GM12878 (cell line): ENCODE measurements around the gene KLHL18. TPM values are rescaled to one million over a fixed set of nuclear protein-coding genes. Genes with fewer than 3 reads are reported as not detected.
"Not testable (repeated sequence)": the region's sequence is repeated elsewhere in the genome, so short reads cannot be mapped to it uniquely, and the experiment has no call there.

Experiments used
- ATAC-seq: fragments of 200-7000 bp; cut with Tn5 transposase; 3 replicates; pipeline ENCODE4 v1.9.1; 2020; ENCODE audit warnings: mild to moderate bottlenecking, moderate library complexity
- BruUV-seq: library from RNA; stranded (reverse); fragments of 400-500 nt; replicated peaks from 2 replicates; lab custom pipeline; 2021; lab: Mats Ljungman, UMichigan
- CTCF ChIA-PET: fragments of 300-600 bp; sonication (Branson Sonifier 250); formaldehyde crosslinking; extraction: SDS; loops from one replicate; lab custom pipeline; 2021; ENCODE audit warnings: inconsistent platforms; lab: Yijun Ruan, JAX
- POLR2A ChIA-PET: fragments of 350-600 bp; formaldehyde crosslinking; extraction: SDS; loops from one replicate; lab custom pipeline; 2021; ENCODE audit warnings: inconsistent platforms; lab: Charles Lee
- RAD21 ChIA-PET: fragments of 300-600 bp; sonication (Branson Sonifier 250); formaldehyde crosslinking; loops from one replicate; lab custom pipeline; 2023; ENCODE audit warnings: antibody characterized with exemption; ENCODE audit not compliant: unreplicated experiment; lab: Charles Lee
- SMC1A ChIA-PET: fragments of 300-600 bp; sonication (Branson Sonifier 250); formaldehyde crosslinking; loops from one replicate; lab custom pipeline; 2023; ENCODE audit not compliant: unreplicated experiment, uncharacterized antibody; lab: Charles Lee
- DNase-seq: peaks from one replicate; pipeline ENCODE4 v3.0.0-alpha.2; 2011; ENCODE audit warnings: low read depth, low spot score
- FAIRE-seq: peaks from 3 replicates; lab custom pipeline; 2011; peaks lifted over from hg19 to GRCh38; lab: Jason Lieb, UNC
- H2AFZ ChIP-seq: 2 replicates; pipeline ENCODE4 v1.6.0; 2011; ENCODE audit warnings: low read depth, low read length, control low read depth; ENCODE audit not compliant: control insufficient read depth
- H3K27ac ChIP-seq: 2 replicates; pipeline ENCODE4 v1.5.1; 2011; ENCODE audit warnings: control low read depth; ENCODE audit not compliant: control insufficient read depth, insufficient read depth
- H3K27me3 ChIP-seq, 2 experiments: replicated peaks in 1 of 2; 2 replicates each; pipeline versions ENCODE4 v1.6.0 to v1.6.1; 2011; ENCODE audit warnings: low read length in 1 of 2; ENCODE audit not compliant: control insufficient read depth in 2 of 2, insufficient read depth in 2 of 2
- H3K36me3 ChIP-seq, 2 experiments: 2 replicates each; pipeline ENCODE4 v1.5.1; 2011; ENCODE audit warnings: low read length in 1 of 2; ENCODE audit not compliant: control insufficient read depth in 2 of 2, insufficient read depth in 2 of 2
- H3K4me1 ChIP-seq: 2 replicates; pipeline ENCODE4 v1.6.1; 2011; ENCODE audit warnings: mild to moderate bottlenecking, low read length, moderate library complexity, mixed read lengths; ENCODE audit not compliant: control insufficient read depth, insufficient read depth
- H3K4me2 ChIP-seq: 2 replicates; pipeline ENCODE4 v1.6.0; 2011; ENCODE audit warnings: control low read depth; ENCODE audit not compliant: control insufficient read depth, insufficient read depth
- H3K4me3 ChIP-seq: fragments of 200-600 bp; sonication (generic); 2 replicates; pipeline ENCODE4 v1.5.1; 2016
- H3K79me2 ChIP-seq: 2 replicates; pipeline ENCODE4 v1.6.0; 2011; ENCODE audit warnings: low read length; ENCODE audit not compliant: control insufficient read depth, insufficient read depth
- H3K9ac ChIP-seq: 2 replicates; pipeline ENCODE4 v1.8.0; 2011; ENCODE audit warnings: low read length, control low read depth, mixed read lengths; ENCODE audit not compliant: control insufficient read depth, insufficient read depth
- H3K9me3 ChIP-seq: replicated peaks from 3 replicates; pipeline ENCODE4 v1.5.1; 2011; ENCODE audit warnings: mild to moderate bottlenecking, low read length; ENCODE audit not compliant: control insufficient read depth, insufficient read depth
- H4K20me1 ChIP-seq: 2 replicates; pipeline ENCODE4 v1.6.0; 2011; ENCODE audit not compliant: control insufficient read depth, insufficient read depth
- RAD21 ChIP-seq: IDR thresholded peaks from 2 replicates; pipeline ENCODE4 v1.6.1; 2011; ENCODE audit warnings: mild to moderate bottlenecking, low read depth, low read length, moderate library complexity; ENCODE audit not compliant: insufficient read depth
- SMC3 ChIP-seq: IDR thresholded peaks from 2 replicates; pipeline ENCODE4 v1.6.1; 2011; ENCODE audit warnings: low read length, improper control_type of control experiment, borderline replicate concordance
- SUPT20H ChIP-seq: IDR thresholded peaks from 2 replicates; pipeline ENCODE4 v1.6.1; 2011; ENCODE audit warnings: low read depth, mild to moderate bottlenecking, low read length, moderate library complexity, borderline replicate concordance; ENCODE audit not compliant: control insufficient read depth
- WGBS: methylation state at CpG from one replicate; pipeline ENCODE4 v1.1.6; 2016; ENCODE audit warnings: low lambda C conversion rate; ENCODE audit not compliant: insufficient replicate concordance, insufficient coverage; ENCODE audit errors: missing lambda C conversion rate; 5-methylcytosine and 5-hydroxymethylcytosine counted together
- in situ Hi-C: fragments of 300-500 bp; cut with MboI; formaldehyde crosslinking; loops from 9 replicates; pipeline ENCODE4 v1.14.3; 2018; ENCODE audit warnings: mixed read lengths
- intact Hi-C: fragments of 100-400 bp; cut with micrococcal nuclease; formaldehyde crosslinking; loops from one replicate; pipeline ENCODE4 v1.14.2; 2022; ENCODE audit not compliant: unreplicated experiment
- polyA plus RNA-seq, 11 experiments: library from polyadenylated mRNA; depleted of rRNA in 4 of 11; unstranded in 6 of 11; stranded (reverse) in 5 of 11; fragments of >200 nt; fragmentation: Nextera tagmentation in 4 of 11; fragmentation: Illumina TruSeq in 1 of 11; extraction: Ambion mirVana in 4 of 11; extraction: Trizol in 1 of 11; gene quantifications; 1 replicate in 1 of 11; 2 replicates in 10 of 11; pipeline versions ENCODE4 v1.2.1 to v1.2.3, GENCODE V29; 2011 to 2016; ENCODE audit warnings: inconsistent platforms in 2 of 11, missing spikeins in 2 of 11, low read depth in 1 of 11
- total RNA-seq, 4 experiments: library from RNA; depleted of rRNA in 3 of 4; stranded (reverse); fragments of >200 nt in 3 of 4; fragmentation: Illumina TruSeq in 1 of 4; extraction: Trizol in 1 of 4; gene quantifications; 2 replicates each; pipeline versions ENCODE4 v1.2.1 to v1.2.3, GENCODE V29; 2013 to 2021
- TF ChIP-seq, protein P1 (sequence below), 3 experiments: IDR thresholded peaks in 2 of 3; conservative IDR thresholded peaks in 1 of 3; 2 replicates each; pipeline ENCODE4 v1.5.1; 2011; ENCODE audit warnings: low read depth in 3 of 3, low read length in 3 of 3, mild to moderate bottlenecking in 3 of 3, control low read depth in 2 of 3, moderate library complexity in 2 of 3, inconsistent platforms in 1 of 3, mixed read lengths in 1 of 3; ENCODE audit not compliant: control insufficient read depth in 2 of 3, insufficient read depth in 1 of 3; ENCODE audit errors: extremely low read depth in 1 of 3

Gene KLHL18
- total and polyA plus RNA-seq, 10 of the 15 experiments (the other 5 are each of a cell fraction or from before 2014, with no cell fraction given) = 24.0 to 69.8 (median 51.7) TPM

DNA sequence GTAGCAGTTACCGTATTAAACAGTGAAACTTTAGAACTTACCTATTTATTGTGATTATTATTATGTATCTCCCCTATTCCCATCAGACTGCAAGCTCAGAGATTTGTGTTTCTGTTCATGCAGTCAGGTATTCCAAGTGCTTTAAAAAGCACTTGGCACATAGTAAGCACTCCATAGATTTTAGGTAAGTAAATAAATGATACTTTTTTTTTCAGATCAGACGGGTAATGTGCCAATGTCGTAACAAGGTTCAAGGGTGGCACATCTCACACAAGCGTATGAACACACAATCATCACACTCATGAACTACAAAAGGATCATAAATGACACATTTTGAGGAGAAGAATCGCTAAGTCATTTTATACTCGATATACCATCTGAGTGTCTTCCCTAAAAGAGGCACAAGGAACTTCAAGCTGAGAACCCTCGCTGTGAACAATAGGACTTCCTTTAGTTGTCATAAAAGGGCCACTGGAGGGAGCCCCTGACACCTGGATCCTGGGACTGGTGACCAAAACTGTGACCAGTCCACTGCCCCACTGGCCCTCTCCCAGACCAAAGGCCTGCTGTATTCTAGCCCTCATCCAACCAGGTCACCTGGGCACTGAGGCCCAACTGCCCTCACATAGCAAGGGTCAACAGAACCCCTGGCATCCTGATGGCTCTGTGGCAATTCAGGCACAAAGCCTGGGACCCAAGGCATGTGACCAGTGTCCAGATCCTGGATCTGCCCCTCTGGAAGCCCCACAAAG is 32.3 kb upstream of the KLHL18 start:
- Histone ChIP-seq H3K9me3 (no peaks in the 10 kb centered on the region), H3K27ac (no peak overlapping the region), H3K4me2 (no peak overlapping the region), H4K20me1 (no peaks in the 10 kb centered on the region), H3K9ac (no peak overlapping the region), H3K4me3 (no peak overlapping the region), H2AFZ (no peak overlapping the region), H3K4me1 (no peaks in the 10 kb centered on the region), H3K27me3 (no peaks in the 10 kb centered on the region), H3K79me2 (no peaks in the 10 kb centered on the region), H3K36me3 (no peaks in the 10 kb centered on the region)
- POLR2A ChIA-PET = no interaction called here
- DNase-seq (no peak), FAIRE-seq (peak; percentile 93), ATAC-seq (peak; percentile 77)
- RAD21 ChIA-PET = interaction anchor here (0.9 to 2.3 kb wide), 7 partner anchors 25 to 86 kb away, joined by 3 to 28 read pairs (median 6); partner anchors contain the start of genes KIF9 and KLHL18
- SMC1A ChIA-PET = interaction anchor here (0.8 to 4.3 kb wide), 10 partner anchors 11 to 75 kb away, joined by 3 to 35 read pairs (median 4); no protein-coding TSS in a partner anchor
- CTCF ChIA-PET = interaction anchor here (0.6 to 5.0 kb wide), 27 partner anchors 9 to 209 kb away, joined by 3 to 43 read pairs (median 4); partner anchors contain the start of gene SETD2
- intact Hi-C loops (loop anchor here (1.0 kb wide), 1 partner anchor 74 kb away; no protein-coding TSS in a partner anchor), in situ Hi-C loops (no loop called here)
- BruUV-seq = no TSS peak
- WGBS = 66% methylated on average over 7 of the region's 7 CpGs
- peak; percentile 61 for TF ChIP-seq SMC3
- TF ChIP-seq RAD21 = peak; percentile 51; the same call in 1 of the 2 replicates
- no peak for TF ChIP-seq SUPT20H
- TF ChIP-seq, protein P1, sequence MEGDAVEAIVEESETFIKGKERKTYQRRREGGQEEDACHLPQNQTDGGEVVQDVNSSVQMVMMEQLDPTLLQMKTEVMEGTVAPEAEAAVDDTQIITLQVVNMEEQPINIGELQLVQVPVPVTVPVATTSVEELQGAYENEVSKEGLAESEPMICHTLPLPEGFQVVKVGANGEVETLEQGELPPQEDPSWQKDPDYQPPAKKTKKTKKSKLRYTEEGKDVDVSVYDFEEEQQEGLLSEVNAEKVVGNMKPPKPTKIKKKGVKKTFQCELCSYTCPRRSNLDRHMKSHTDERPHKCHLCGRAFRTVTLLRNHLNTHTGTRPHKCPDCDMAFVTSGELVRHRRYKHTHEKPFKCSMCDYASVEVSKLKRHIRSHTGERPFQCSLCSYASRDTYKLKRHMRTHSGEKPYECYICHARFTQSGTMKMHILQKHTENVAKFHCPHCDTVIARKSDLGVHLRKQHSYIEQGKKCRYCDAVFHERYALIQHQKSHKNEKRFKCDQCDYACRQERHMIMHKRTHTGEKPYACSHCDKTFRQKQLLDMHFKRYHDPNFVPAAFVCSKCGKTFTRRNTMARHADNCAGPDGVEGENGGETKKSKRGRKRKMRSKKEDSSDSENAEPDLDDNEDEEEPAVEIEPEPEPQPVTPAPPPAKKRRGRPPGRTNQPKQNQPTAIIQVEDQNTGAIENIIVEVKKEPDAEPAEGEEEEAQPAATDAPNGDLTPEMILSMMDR (IDR thresholded peaks at IDR 0.05 in 2 of 3, conservative IDR thresholded peaks at IDR 0.05 in 1 of 3; ENCODE audit: control insufficient read depth in 2 of 3, extremely low read depth in 1 of 3, insufficient read depth in 1 of 3, low read depth in 3 of 3, low read length in 3 of 3) = peak; percentile 43 to 59 (median 45); a peak in 5 of 6 replicates

GRCh38 chr3:47251085-47251484 is 31.7 kb upstream of the KLHL18 start:
- WGBS = 54% methylated on average over 3 of the region's 3 CpGs
- BruUV-seq, H3K9ac ChIP-seq, H3K36me3 ChIP-seq, H3K27me3 ChIP-seq, H3K27ac ChIP-seq, in situ Hi-C loops, intact Hi-C loops, FAIRE-seq, H3K4me1 ChIP-seq, DNase-seq, H3K4me3 ChIP-seq, ATAC-seq, POLR2A ChIA-PET, H3K9me3 ChIP-seq, H4K20me1 ChIP-seq, H3K4me2 ChIP-seq, H2AFZ ChIP-seq, H3K79me2 ChIP-seq: not testable (repeated sequence)
- ChIA-PET CTCF (interaction anchor here (1.0 to 5.0 kb wide), 17 partner anchors 11 to 119 kb away, joined by 3 to 43 read pairs (median 5); partner anchors contain the start of gene SETD2), RAD21 (interaction anchor here (0.6 to 2.3 kb wide), 7 partner anchors 32 to 86 kb away, joined by 3 to 28 read pairs (median 6); partner anchors contain the start of genes KIF9 and KLHL18), SMC1A (interaction anchor here (0.9 to 4.3 kb wide), 9 partner anchors 11 to 73 kb away, joined by 3 to 35 read pairs (median 4); no protein-coding TSS in a partner anchor)
